HUES64 (cell line): Measurements from ENCODE around the gene COA3.

Experiments used
- H3K27ac ChIP-seq: 2 replicates; pipeline ENCODE4 v1.7.0; 2013; ENCODE audit warnings: low read depth, low read length, inconsistent platforms
- H3K27me3 ChIP-seq: 2 replicates; pipeline ENCODE4 v1.6.1; 2013; ENCODE audit warnings: mild to moderate bottlenecking, low read length; ENCODE audit not compliant: insufficient read depth
- H3K36me3 ChIP-seq: 2 replicates; pipeline ENCODE4 v1.6.1; 2013; ENCODE audit warnings: mild to moderate bottlenecking, low read length; ENCODE audit not compliant: insufficient read depth
- H3K4me1 ChIP-seq: 2 replicates; pipeline ENCODE4 v1.6.1; 2013; ENCODE audit warnings: mild to moderate bottlenecking, low read length, moderate library complexity; ENCODE audit not compliant: insufficient read depth
- H3K4me3 ChIP-seq: 2 replicates; pipeline ENCODE4 v1.5.1; 2013; ENCODE audit warnings: mild to moderate bottlenecking, low read length, moderate library complexity
- H3K9ac ChIP-seq: 2 replicates; pipeline ENCODE4 v1.6.1; 2013; ENCODE audit warnings: mild to moderate bottlenecking, low read depth, low read length
- H3K9me3 ChIP-seq: 2 replicates; pipeline ENCODE4 v1.6.1; 2013; ENCODE audit warnings: low read depth, low read length; ENCODE audit not compliant: insufficient read depth
- WGBS: fragments of 150-250, 120-280 bp; methylation state at CpG from one replicate; pipeline ENCODE4 v1.1.7; 2013; ENCODE audit warnings: missing lambda C conversion rate; 5-methylcytosine and 5-hydroxymethylcytosine counted together

COA3 gene

GRCh38 chr17:42835732-42836131 lies 37.2 kb upstream of the COA3 start:
- WGBS = 94% methylated on average over 6 of the region's 6 CpGs
- Histone ChIP-seq H3K36me3 (peaks cover 60% of the 10 kb centered on the region), H3K27me3 (no peaks in the 10 kb centered on the region)

GRCh38 chr17:42833767-42834422 lies 35.4 kb upstream of the COA3 start:
- WGBS = 7% methylated on average over 17 of the region's 18 CpGs
- peak overlapping the region; percentile 81 for H3K4me3 ChIP-seq
- H3K4me1 ChIP-seq = peaks cover 13% of the 10 kb centered on the region; the same call in 1 of the 2 replicates
- H3K9me3 ChIP-seq = no peaks in the 10 kb centered on the region
- no peaks in the 10 kb centered on the region; the same call in 1 of the 2 replicates for H3K27me3 ChIP-seq
- H3K27ac ChIP-seq = peak overlapping the region; percentile 95
- peaks cover 43% of the 10 kb centered on the region for H3K36me3 ChIP-seq
- peak overlapping the region; percentile 99 for H3K9ac ChIP-seq

More at GRCh38 chr17:42835732-42836131, 37.2 kb upstream of the COA3 start:
- Histone ChIP-seq H3K27ac (no peak overlapping the region), H3K4me1 (peaks cover 13% of the 10 kb centered on the region; the same call in 1 of the 2 replicates), H3K9ac (no peak overlapping the region), H3K4me3 (no peak overlapping the region), H3K9me3 (no peaks in the 10 kb centered on the region)

DNA sequence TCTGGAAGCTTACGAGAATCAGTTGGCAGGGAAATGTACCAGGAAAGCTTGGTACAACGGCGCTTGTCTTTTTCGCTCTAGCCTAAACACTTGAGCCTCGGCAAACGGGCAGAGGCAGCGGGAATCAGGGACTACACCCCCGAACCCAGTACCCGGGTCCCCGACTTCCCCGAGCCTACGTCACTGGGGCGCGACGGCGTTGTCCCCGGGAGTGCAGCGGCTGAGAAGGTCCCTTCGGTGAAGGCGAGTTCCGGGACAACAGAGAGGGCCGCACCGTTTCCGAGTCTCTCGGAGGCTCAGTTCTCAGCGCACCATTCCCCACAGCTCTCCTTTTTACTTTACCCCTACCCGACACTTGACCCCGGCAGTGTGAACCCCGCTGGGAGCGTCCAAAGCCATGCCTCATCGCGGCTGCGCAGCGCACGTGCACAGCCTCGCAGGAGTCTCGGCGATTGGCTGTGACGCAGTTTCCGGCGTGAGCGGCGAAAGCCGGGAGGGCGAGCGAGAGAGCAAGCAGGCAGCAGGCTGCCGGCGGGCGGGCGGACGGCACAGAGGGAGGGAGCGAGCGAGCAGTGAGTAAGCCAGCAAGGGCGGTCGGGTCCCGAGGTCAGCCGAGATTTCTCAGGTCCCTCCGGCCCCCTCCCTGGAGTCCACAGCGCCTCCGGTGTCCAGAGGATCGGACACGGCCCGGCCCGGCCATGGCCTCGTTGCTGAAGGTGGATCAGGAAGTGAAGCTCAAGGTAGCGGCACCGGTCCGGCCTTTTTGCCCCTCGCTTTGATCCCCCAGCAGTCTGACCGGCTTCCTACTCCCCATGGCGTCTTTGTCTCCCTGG lies 34.6 kb upstream of the COA3 start, which contains the start of gene PSME3:
Gene PSME3 (plus strand): TSS at position 464 of the 833 bp plus-strand sequence. CDS start 235 bp downstream, at position 699.
- peaks cover 5% of the 10 kb centered on the region; the same call in 1 of the 2 replicates for H3K27me3 ChIP-seq
- peaks cover 13% of the 10 kb centered on the region; the same call in 1 of the 2 replicates for H3K4me1 ChIP-seq
- H3K27ac ChIP-seq = peak within 1 kb of the TSS; percentile 95
- WGBS = under 1% methylated on average over 71 of the region's 71 CpGs
- peak within 1 kb of the TSS; percentile 81 for H3K4me3 ChIP-seq
- no peaks in the 10 kb centered on the region for H3K9me3 ChIP-seq
- H3K9ac ChIP-seq = peak within 1 kb of the TSS; percentile 99
- peaks cover 35% of the 10 kb centered on the region for H3K36me3 ChIP-seq

GRCh38 chr17:42832213-42832933 lies 33.9 kb upstream of the COA3 start:
- peaks cover 11% of the 10 kb centered on the region; the same call in 1 of the 2 replicates for H3K27me3 ChIP-seq
- H3K9ac ChIP-seq = peak overlapping the region; percentile 99
- no peaks in the 10 kb centered on the region for H3K9me3 ChIP-seq
- H3K36me3 ChIP-seq = peaks cover 28% of the 10 kb centered on the region
- H3K4me3 ChIP-seq = peak overlapping the region; percentile 81
- 59% methylated on average over 9 of the region's 9 CpGs for WGBS
- peak overlapping the region; percentile 95 for H3K27ac ChIP-seq
- H3K4me1 ChIP-seq = peaks cover 13% of the 10 kb centered on the region; the same call in 1 of the 2 replicates

DNA sequence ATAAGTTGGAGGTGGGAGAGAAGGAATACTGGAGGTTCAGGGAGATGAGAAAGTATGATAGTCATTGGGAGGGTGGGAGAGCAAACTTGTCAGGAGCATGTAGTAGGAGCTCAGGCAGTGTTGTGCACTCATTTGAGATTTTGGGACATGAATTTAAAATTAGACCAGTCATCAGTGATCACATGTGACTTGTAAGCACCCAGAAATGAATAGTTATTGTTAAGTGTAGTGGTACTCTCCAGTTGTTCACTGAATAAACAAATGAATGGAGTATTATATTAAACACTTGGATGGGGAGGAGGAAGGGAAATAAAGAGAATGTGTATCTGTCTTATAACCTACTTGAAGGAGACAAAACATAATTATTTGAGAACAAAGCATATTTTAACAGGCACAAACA lies 32.5 kb upstream of the COA3 start:
- Histone ChIP-seq H3K9me3 (no peaks in the 10 kb centered on the region), H3K36me3 (peaks cover 16% of the 10 kb centered on the region), H3K4me3 (no peak overlapping the region), H3K27me3 (peaks cover 18% of the 10 kb centered on the region; the same call in 1 of the 2 replicates), H3K27ac (no peak overlapping the region), H3K4me1 (peaks cover 13% of the 10 kb centered on the region; the same call in 1 of the 2 replicates), H3K9ac (no peak overlapping the region)

DNA sequence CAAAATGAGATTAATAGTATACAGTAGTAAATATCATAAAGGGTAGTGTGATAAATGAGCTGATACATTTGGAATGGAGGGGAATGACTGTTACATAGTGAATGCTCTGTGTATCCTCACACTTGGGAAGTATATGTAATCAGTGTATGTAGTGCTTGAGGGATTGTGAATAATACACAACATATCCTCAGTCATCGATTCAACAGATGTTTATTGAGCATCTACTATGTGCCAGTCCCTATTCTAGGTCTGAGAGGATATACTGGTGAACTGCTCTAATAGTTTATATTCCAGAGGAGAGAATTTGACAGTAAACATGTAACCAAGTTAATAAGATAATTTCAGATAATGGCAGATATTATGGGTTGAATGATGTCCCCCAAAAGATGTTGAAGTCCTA lies 29.0 kb upstream of the COA3 start:
- Histone ChIP-seq H3K4me1 (peaks cover 5% of the 10 kb centered on the region; the same call in 1 of the 2 replicates), H3K9me3 (no peaks in the 10 kb centered on the region), H3K9ac (no peak overlapping the region), H3K27ac (no peak overlapping the region), H3K27me3 (peaks cover 18% of the 10 kb centered on the region; the same call in 1 of the 2 replicates), H3K4me3 (no peak overlapping the region), H3K36me3 (no peaks in the 10 kb centered on the region)
- 80% methylated on average over 1 of the region's 1 CpG for WGBS

GRCh38 chr17:42821176-42821575 lies 22.7 kb upstream of the COA3 start:
- 97% methylated on average over 3 of the region's 7 CpGs for WGBS
- Histone ChIP-seq H3K9ac (no peak overlapping the region), H3K9me3 (no peaks in the 10 kb centered on the region), H3K4me3 (no peak overlapping the region), H3K36me3 (peaks cover 50% of the 10 kb centered on the region), H3K27me3 (no peaks in the 10 kb centered on the region), H3K4me1 (no peaks in the 10 kb centered on the region), H3K27ac (no peak overlapping the region)

GRCh38 chr17:42819939-42820535 lies 21.5 kb upstream of the COA3 start:
- H3K36me3 ChIP-seq = peaks cover 62% of the 10 kb centered on the region
- H3K4me1 ChIP-seq = no peaks in the 10 kb centered on the region
- 15% methylated on average over 2 of the region's 2 CpGs for WGBS

DNA sequence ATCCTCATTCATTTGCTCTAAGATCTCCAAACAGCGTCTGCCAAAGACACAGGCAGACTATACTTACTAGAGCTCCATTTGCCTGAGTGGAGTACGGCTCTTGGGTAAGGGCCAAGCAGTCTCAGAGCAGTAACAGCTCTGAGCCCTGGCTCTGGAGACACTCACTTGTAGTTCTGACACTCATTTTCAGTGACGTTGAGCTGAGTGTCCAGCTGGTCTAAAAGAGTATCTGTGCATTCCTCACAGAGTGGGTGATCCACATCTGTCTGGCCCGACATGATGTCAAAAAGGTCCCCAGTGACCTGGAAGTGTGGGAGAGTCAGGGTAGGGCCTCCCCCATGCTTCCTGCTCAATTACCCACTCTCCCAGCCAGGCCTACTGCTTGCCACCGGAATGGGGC lies 19.9 kb upstream of the COA3 start:
- no peak overlapping the region for H3K27ac ChIP-seq
- H3K9me3 ChIP-seq = no peaks in the 10 kb centered on the region
- H3K9ac ChIP-seq = no peak overlapping the region
- no peaks in the 10 kb centered on the region for H3K27me3 ChIP-seq
- H3K36me3 ChIP-seq = peaks cover 78% of the 10 kb centered on the region
- H3K4me1 ChIP-seq = no peaks in the 10 kb centered on the region
- H3K4me3 ChIP-seq = no peak overlapping the region
- WGBS = 95% methylated on average over 5 of the region's 5 CpGs

More at GRCh38 chr17:42819939-42820535, 21.5 kb upstream of the COA3 start:
- no peak overlapping the region for H3K9ac ChIP-seq
- H3K9me3 ChIP-seq = no peaks in the 10 kb centered on the region
- no peak overlapping the region for H3K4me3 ChIP-seq
- H3K27ac ChIP-seq = no peak overlapping the region
- H3K27me3 ChIP-seq = no peaks in the 10 kb centered on the region

- Histone ChIP-seq H3K9ac (no peak overlapping the region), H3K4me3 (no peak overlapping the region), H3K27me3 (no peaks in the 10 kb centered on the region), H3K4me1 (no peaks in the 10 kb centered on the region), H3K36me3 (peaks cover 81% of the 10 kb centered on the region), H3K27ac (no peak overlapping the region), H3K9me3 (no peaks in the 10 kb centered on the region)
- WGBS = 93% methylated on average over 1 of the region's 1 CpG
These were observed 19.4 kb upstream of the COA3 start for GRCh38 chr17:42817866-42818265.
